GM21447 (cell line): ENCODE measurements around the gene CCDC178.

Experiments
- ATAC-seq: cut with Tn5 transposase; IDR thresholded peaks from one replicate; pipeline ENCODE4 v1.9.1; 2021; ENCODE audit not compliant: unreplicated experiment

Gene CCDC178

DNA sequence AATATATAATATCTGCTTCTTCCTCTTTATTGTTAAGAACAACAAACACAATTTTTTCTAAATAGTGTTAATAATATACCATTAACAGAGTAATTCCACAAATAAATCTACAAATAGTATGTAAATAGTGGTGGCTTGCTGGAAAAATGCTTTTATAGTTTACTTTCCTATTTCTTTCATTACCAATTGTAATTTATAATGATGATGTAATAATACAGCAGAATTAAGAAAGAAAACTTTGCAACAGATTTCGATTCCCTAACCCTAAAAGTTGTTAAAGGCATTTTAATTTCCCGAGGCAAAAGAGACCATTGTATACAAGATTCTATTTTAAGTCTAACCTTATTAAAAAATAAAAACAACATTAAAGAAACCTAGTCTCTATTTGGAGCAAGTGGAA lies 307.9 kb downstream of the CCDC178 start:
- ATAC-seq: no peak

DNA sequence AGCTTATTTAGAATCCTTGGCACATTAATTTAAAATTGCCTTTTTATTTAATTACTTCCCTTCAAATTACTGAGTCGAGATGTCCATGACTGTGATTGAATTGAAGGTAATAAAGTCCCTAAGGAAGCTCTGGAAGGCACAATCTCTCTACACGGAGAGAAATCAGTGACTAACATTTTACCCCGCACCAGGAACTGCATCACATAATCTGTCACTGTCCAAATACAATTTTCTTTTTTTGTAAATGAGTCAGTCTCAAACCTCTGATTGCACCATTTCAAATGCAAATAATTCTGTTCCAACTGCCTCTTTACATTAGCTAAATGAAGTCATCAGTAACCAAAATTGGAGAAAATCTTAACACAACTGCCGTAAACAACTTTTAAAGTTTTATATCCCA lies 311.9 kb downstream of the CCDC178 start:
- ATAC-seq: no peak

DNA sequence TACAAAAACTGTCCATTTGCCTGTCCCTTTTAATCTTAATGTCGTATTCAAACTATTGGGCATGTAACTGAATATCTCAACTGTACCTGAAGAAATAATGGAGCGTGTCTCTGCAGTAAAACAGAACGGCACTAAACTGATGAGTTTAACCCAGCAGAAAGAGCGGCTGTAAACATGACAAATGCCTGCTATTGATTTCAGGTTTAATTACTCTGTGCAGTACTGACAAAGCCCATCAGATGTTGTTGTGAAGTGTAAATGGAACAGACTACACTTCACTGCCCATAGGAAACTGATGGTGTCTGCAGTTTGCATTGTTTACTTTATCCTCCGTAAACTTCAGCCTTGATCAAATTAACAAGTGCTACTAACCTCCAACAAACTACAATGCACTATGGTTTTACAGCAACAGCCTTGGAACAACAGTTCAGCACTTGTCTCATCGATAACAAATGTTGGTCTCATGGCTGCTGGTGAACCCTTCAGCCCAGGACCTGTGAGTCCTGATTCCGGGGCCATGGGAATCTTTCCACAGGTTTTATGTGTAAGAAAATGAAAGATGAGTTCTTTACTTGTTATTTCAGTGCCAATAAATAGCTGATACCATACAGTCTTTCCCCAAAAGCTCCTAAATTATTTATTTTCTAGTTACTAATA lies 316.5 kb downstream of the CCDC178 start:
- ATAC-seq: no peak

DNA sequence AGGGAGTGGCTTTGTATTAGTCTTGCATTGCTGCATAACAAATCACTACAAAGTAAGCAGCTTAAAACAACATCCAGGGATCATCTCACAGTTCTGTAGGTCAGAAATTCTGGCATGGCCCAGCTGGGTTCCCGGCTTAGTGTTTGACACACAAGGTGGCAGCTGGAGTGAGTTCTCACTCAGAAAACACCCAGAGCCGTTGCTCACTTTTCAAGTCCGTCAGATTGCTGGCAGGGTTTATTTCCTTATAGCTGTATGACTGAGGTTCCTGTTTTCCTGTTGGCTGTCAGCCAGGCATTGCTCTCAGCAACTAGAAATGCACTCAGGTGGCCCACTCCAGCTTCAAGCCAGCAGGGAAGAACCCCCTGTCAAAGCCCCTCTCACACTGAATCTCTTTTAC lies 324.1 kb downstream of the CCDC178 start:
- ATAC-seq: no peak

DNA sequence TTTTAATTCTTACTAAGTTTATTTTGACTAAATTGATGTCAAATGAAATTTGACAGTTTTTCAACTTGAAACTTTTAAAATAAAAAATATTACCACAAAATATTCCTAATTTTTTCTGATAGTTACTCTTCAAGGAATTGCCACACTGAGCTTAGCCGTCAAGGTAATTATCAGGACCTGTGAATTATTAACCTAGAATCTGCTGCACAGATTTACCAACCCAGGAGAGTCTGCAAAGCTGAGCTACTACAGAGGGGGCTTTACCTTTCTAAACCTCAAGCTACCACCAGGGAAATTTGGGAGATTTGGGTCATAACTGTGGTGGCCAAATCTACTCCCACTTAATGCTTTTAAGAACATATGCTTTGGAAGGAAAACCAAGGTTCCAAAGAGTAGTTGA lies 324.6 kb downstream of the CCDC178 start:
- ATAC-seq: no peak

DNA sequence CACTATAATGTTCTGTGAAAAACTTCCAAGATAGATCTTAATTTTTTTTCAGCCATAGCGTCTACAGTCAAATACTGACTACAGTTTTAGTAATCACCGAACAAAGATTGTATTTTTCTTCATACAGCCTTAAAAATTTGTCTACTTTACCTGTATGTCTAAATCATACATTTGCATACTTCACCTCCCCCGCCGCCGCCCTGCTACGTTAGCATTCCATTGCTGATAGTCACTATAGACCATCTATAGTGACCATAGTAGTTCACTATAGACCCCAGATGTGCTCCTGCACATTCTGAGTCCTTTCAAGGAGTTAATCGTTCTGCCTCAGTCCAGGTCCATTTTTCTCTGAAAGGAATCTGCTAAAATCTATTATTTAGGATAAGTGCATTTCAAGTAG lies 325.0 kb downstream of the CCDC178 start:
- ATAC-seq: no peak

DNA sequence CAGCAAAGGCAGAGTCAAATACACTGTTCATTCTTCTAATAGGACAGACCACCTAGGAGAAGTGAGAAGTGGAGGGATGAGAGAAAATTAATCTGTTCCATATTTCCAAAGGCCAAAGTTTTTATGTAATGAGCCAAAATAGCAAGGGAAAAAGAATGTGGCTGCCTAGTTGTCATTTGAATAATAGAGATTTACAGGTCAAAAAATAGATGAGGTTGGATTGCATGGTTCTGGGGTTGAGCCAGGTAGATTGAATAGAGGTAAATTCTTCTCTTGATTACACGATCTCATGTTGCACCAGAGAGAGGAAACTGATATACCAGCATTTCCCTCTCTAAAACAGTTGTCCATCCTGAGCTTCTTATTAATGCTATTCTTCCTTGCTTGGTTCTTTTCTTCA lies 325.8 kb downstream of the CCDC178 start:
- ATAC-seq: no peak

DNA sequence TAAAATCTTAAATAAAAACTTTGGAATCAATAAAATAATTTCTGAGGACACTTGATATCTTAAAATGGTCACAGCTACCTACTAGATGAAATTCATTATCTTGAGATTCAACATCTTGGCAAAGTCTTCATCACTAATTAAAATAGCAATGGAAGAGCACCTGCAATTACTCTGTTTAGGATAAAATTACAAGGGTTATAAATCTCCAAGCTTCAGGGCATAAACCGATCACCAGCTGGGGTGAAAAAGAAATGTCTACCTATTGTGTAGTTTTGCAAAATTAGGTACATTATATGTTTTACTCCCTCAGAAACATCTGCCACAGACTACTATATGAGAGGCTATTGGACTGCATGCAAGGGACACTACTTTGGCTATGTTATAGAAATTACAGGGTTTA lies 327.1 kb downstream of the CCDC178 start:
- ATAC-seq: no peak

DNA sequence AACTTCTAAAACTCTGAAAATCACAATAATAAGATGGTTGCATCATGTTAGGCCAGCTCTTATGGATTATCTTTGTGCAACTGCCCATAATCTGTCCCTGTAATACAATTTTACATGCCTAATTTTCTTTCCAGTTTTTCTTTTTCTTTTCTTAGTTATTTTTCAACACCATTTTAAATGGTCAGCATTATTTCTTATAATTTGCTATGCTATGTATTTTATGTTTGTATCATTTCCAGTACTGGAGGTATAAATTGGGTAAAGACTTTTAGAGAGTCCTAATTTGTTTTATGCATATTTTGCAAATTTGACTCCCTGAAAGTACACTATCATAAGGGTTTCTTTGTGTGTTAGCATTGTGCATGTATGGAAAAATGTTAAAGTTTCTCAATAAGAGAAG lies 333.0 kb downstream of the CCDC178 start:
- no peak for ATAC-seq

DNA sequence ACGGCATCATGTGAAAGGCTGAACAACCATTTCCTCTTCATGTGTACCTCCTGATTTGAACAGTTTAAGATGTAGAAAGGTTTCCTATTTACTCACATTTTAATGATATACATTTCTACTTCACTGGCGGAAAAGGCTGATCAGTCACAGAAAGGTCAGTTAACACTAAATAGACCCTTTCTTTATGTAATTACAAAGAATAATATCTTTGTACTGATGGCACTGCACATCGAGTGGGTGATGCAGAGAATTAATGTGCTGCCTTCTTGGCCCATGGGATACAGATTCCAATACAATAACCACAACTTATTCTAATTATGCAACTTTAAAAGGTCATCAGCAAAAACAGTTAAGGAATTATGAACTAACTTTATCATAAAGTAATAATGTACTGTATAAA lies 339.2 kb downstream of the CCDC178 start:
- no peak for ATAC-seq

DNA sequence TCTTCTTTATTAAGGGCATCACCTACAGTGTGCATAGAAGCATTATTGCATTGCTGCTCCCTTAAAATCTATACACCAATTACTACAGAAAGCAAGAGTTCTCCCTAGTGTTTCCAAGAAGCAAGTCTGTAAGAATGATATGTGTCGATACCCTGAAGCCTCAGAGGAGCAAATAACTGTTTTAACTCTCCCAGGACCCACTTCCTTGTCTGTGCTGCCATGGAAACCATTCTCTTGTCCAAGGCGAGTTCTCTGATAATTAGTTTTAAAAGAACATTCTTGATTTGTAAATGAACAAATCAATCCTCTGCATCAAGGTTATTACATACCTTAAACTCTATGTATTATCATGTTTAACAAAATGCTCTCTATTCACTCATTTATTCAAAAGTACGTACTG lies 340.9 kb downstream of the CCDC178 start:
- ATAC-seq: no peak

DNA sequence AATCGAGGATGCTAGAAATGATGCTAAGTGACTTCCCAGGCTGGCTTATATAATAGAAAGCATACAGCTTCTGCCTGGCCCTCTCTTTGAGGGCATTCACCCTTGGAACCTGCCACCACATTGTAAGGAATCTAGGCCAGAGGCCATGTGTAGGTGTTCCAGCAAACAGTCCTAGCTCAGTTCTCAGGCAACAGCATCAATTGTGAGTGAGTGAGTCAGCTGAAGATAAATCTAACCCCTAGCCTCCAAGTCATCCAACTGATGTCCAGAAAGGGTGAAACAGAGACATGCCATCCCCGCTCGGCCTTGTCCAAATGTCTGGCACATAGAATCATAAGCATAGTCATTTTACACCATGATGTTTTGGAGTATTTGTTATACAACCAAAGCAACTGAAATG lies 343.4 kb downstream of the CCDC178 start:
- no peak for ATAC-seq

DNA sequence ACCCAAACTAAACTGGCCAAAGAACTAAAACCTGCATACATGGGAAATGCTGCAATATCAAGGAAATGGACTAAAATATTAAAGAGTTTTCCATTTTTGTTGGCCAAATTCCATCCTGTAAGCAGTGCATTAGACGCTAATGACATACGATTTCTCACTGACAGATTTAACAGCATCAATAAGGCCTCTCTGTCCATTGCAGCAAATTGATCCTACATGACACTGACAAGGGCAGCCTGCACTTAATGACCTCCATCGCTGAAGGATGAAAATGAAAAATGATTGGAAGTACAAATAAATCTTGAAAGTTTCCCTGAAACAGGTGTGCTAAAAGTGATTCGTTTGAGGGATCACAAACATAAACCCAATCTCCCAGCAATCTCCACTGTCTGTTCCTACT lies 350.1 kb downstream of the CCDC178 start:
- no peak for ATAC-seq

DNA sequence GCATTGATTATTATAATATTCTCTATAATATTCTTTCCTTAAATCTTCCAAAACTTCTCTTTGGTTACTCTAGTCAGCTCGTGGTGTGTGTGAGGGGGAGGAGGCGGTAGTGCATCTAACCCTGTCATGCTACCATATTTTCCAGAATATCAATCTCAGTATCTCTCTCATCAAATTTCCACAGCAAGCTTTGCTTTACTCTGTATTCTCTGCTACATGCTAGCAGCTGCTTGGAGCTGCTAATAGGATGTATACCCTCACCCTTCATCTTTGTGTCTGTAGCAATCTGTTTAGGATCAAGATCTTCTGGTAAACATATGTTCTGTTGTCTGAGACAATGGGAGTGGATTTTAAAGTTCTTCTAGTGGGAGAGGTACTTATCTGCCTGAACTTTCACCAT lies 363.9 kb downstream of the CCDC178 start:
- no peak for ATAC-seq

DNA sequence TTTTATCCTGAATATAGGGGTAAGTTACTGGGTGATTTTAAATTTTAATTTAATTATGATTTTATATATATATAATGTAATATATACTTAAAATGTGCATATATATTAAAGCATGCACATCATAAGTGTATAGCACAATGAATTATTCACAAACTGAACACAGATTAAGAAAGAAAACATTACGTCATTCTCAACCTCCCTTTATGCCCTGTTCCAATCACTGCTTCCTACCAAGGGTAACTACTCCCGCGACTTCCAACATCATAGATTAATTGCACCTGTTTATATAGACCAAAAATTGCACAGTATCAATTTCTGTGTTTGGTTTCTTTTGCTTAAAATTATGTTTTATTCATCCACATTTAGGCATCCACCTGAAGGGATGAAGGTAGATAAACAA lies 366.4 kb downstream of the CCDC178 start:
- no peak for ATAC-seq

DNA sequence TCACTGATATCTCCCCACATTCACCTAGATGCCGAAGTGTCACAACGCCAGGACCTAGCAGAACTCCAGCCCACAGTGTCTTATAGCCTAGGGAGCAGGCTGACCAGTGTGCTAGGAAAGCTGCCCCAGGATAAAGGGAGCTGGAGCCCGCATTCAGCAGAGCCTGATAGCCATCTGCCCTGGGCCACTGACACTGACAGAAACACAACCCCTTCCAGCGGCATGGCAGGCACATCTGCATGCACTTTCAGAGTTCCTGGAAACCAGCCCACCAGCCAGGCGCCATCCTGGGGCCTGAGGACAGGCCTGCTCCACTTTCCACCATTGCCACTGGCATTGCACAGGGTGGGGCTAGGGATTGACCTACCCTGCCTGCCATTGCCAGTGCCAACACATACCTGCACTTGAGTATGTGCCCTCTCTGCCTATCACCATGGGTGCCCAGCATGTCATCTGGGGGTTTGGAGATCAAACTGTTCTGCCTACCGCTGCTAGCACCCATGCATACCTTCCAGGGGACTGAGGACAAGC lies 377.6 kb downstream of the CCDC178 start:
- ATAC-seq: no peak

DNA sequence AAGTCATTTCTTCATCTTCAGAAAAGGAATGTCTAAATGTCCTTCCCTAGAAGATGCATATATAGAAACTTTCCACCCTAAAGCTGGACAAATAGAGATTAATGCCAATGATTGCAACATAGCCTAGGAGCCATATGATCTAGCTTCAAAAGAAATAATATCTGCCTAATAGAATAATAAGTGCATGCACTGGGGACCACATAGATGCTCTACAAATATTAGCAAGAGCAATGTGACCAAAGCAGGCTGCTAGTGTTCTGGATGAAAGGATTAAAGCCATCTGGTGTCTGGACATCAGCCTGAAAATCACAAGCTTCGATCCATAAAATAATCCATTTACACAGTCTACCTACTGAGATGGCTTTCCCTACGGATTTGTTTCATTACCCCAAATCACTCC lies 387.6 kb downstream of the CCDC178 start:
- no peak for ATAC-seq

DNA sequence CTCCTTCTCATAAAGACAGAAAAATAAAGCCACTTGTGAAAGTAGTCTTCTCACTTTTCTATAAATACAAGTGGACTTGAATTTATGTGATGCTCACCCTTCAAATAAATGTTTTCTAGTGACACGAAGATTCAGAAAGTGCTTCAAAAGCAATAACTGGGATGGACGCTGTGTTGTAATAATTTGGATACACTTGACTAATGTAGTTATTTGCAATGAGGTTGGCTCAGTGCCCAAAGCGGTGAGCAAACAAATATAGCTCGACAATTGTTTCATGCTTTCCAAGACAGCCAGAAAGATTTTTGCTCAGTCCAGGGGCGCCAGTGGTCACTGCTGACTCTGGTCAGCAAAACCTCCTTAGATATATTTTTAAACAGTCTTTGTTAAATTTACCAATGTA lies 389.1 kb downstream of the CCDC178 start:
- no peak for ATAC-seq

DNA sequence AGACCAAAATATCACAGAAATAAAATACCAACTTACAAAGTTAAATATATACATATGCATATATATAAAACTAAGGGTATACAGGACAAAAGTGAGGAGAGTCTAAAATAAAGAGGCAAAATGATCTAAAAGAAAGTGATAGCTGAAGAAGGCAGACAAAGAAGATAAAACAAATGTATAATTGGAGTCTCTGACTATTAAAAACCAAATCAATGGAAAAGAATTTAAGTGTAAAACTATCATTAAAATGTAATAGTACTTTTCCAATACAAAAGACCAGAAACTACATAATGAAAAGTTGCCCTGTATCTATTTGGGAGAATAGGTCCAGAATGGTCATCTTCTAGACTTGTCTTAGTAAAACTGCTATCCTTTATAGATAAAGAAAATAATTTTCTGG lies 400.3 kb downstream of the CCDC178 start:
- no peak for ATAC-seq

DNA sequence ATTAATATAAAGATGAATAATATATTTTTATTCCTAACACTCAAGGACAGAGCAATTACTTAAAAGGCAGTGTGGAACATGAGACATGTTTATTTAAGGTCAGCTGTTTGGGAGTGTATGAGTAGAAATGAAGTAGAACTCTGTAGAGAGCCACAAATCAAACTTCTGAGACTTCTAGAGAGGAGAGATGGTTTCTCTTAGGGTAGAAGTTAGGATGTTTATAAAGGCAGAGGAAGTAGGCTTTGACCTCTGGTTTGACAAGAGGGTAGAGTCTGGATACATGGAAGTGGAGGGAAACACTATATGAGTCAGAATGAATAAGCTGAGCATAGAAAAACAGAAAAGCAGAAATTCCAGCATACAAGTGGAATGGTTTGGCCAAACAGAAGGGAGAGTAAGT lies 405.6 kb downstream of the CCDC178 start:
- ATAC-seq: no peak

DNA sequence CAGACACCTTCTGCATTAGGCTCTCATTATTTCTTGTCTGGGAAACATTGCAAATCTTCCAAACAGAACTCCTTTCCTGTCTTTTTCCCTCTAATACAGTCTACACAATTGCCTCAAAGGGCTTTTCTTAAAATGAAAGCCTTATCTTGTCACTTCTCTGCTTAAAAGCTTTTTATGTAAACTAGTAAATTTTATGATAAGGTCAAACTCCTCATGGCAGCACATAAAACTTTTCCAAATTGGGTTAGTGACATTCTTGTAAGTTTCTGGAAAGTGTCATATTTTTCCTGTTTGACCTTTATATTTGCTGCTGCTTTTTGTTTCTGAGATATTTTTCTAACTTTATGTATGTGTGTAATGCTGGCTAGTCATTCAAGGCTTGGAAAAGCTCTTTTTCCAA lies 406.3 kb downstream of the CCDC178 start:
- no peak for ATAC-seq

DNA sequence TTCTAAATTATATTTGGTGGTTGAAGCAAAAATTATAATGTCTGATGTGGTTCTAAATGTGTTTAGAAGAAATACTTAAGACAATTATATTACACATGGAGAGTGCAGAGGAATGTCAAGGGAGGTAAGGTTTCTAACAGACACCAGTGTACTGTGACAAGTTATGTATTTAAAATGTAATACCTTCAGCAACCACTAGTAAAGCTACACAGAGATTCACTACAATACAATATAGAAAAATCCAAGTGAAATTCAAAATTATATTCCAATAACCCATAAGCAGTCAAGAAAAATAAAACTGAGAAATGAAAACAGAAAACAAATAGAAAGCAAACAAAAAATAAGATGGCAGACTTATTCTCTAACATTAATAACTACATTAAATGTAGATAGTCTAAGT lies 418.2 kb downstream of the CCDC178 start:
- no peak for ATAC-seq

DNA sequence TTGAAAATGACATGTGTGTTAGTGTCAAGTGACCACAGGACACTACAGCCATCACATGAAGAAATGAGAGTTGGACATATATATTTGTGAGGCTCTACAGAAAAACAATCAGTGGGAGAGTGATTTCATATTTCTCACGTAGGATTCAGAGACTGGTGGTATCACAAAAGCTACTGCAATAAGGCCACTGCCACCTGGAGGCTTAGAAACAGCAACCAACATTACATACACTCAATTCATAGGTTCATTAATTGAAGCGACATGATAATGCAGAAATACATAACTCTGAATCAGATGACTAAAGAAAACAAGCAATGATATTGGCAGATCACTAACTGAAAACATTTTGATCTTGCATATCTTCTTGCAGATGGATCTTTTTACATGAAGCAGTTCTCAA lies 419.6 kb downstream of the CCDC178 start:
- ATAC-seq: no peak
